Fibroblast of peridontal ligament (primary cell): ENCODE data around the gene NTM.
"Not testable (repeated sequence)": the region's sequence is repeated elsewhere in the genome, so short reads cannot be mapped to it uniquely, and the experiment has no call there.

Experiments used
- DNase-seq: peaks from one replicate; pipeline ENCODE4 v3.0.0-alpha.2; 2010; ENCODE audit errors: extremely low read depth

Gene NTM

GRCh38 chr11:131667566-131667965, 297.2 kb downstream of the NTM start:
- no peak for DNase-seq

- no peak for DNase-seq
These were observed 298.3 kb downstream of the NTM start for GRCh38 chr11:131668500-131669400.

- DNase-seq, result no peak
These were observed 299.0 kb downstream of the NTM start for GRCh38 chr11:131669401-131669780.

- no peak for DNase-seq
These were observed 300.5 kb downstream of the NTM start for GRCh38 chr11:131670876-131671275.

- no peak for DNase-seq
These were observed 300.9 kb downstream of the NTM start for GRCh38 chr11:131671320-131671719.

GRCh38 chr11:131671734-131672133, 301.3 kb downstream of the NTM start:
- no peak for DNase-seq

GRCh38 chr11:131672191-131672590, 301.8 kb downstream of the NTM start:
- no peak for DNase-seq

GRCh38 chr11:131674051-131674755, 303.8 kb downstream of the NTM start:
- DNase-seq, result peak; percentile 79

- peak; percentile 7 for DNase-seq
These were observed 304.9 kb downstream of the NTM start for GRCh38 chr11:131675121-131675888.

GRCh38 chr11:131677828-131678470, 307.5 kb downstream of the NTM start:
- no peak for DNase-seq

- DNase-seq, result no peak
These were observed 308.4 kb downstream of the NTM start for GRCh38 chr11:131678658-131679340.

- DNase-seq, result not testable (repeated sequence)
These were observed 310.0 kb downstream of the NTM start for GRCh38 chr11:131680448-131680847.

- no peak for DNase-seq
These were observed 311.5 kb downstream of the NTM start for GRCh38 chr11:131681920-131682319.

GRCh38 chr11:131682373-131683015, 312.1 kb downstream of the NTM start:
- no peak for DNase-seq

- no peak for DNase-seq
These were observed 312.7 kb downstream of the NTM start for GRCh38 chr11:131683131-131683530.

GRCh38 chr11:131683666-131684065, 313.3 kb downstream of the NTM start:
- no peak for DNase-seq

- no peak for DNase-seq
These were observed 314.0 kb downstream of the NTM start for GRCh38 chr11:131684111-131685060.

GRCh38 chr11:131685206-131685605, 314.8 kb downstream of the NTM start:
- DNase-seq, result no peak

GRCh38 chr11:131685906-131686305, 315.5 kb downstream of the NTM start:
- DNase-seq, result no peak

- no peak for DNase-seq
These were observed 316.4 kb downstream of the NTM start for GRCh38 chr11:131686836-131687235.
